CD14-positive monocyte (primary cell): ENCODE data around the gene ELOVL6. TPM values are rescaled to one million over a fixed set of nuclear protein-coding genes. Genes with fewer than 3 reads are reported as not detected.

ENCODE experiments used
- DNase-seq, 3 donors: peaks; one replicate each; pipeline ENCODE4 v3.0.0-alpha.2; 2011 to 2022
- H2AFZ ChIP-seq: 2 replicates; pipeline ENCODE4 v1.6.0; 2012; ENCODE audit warnings: mild to moderate bottlenecking, low read depth, low read length, inconsistent platforms; ENCODE audit not compliant: insufficient read depth, poor library complexity, severe bottlenecking
- H3K27ac ChIP-seq, 2 donors: 1 replicate in 1 of 2; 2 replicates in 1 of 2; pipeline ENCODE4 v1.5.1; 2012 to 2013; ENCODE audit warnings: low read length in 2 of 2, control low read depth in 1 of 2, inconsistent platforms in 1 of 2, low read depth in 1 of 2, mild to moderate bottlenecking in 1 of 2
- H3K27me3 ChIP-seq, 2 donors: one replicate each; pipeline versions ENCODE4 v1.6.0 to v1.6.1; 2011 to 2013; ENCODE audit warnings: low read length in 2 of 2; ENCODE audit not compliant: control insufficient read depth in 2 of 2, insufficient read depth in 2 of 2
- H3K36me3 ChIP-seq, 2 donors: replicated peaks in 1 of 2; 1 replicate in 1 of 2; 2 replicates in 1 of 2; pipeline versions ENCODE4 v1.5.1 to v1.6.1; 2012 to 2013; ENCODE audit warnings: low read length in 2 of 2, control low read depth in 1 of 2, inconsistent platforms in 1 of 2, mild to moderate bottlenecking in 1 of 2; ENCODE audit not compliant: insufficient read depth in 2 of 2, control insufficient read depth in 1 of 2
- H3K4me1 ChIP-seq, 2 donors: 1 replicate in 1 of 2; 2 replicates in 1 of 2; pipeline versions ENCODE4 v1.5.1 to v1.6.1; 2012 to 2013; ENCODE audit warnings: low read length in 2 of 2, control low read depth in 1 of 2, inconsistent platforms in 1 of 2, mild to moderate bottlenecking in 1 of 2, moderate library complexity in 1 of 2; ENCODE audit not compliant: insufficient read depth in 2 of 2, control insufficient read depth in 1 of 2
- H3K4me2 ChIP-seq: replicated peaks from 2 replicates; pipeline ENCODE3; 2012; ENCODE audit warnings: low read length, moderate library complexity, mild to moderate bottlenecking; ENCODE audit not compliant: poor library complexity, severe bottlenecking; ENCODE audit errors: extremely low read depth
- H3K4me3 ChIP-seq, 3 experiments: fragments of 200-600 bp in 1 of 3; sonication (generic) in 1 of 3; replicated peaks in 1 of 3; 1 replicate in 2 of 3; 2 replicates in 1 of 3; pipeline ENCODE4 v1.5.1; 2011 to 2013; ENCODE audit warnings: low read length in 3 of 3, mild to moderate bottlenecking in 3 of 3, control low read depth in 2 of 3, low read depth in 2 of 3, inconsistent platforms in 1 of 3, moderate library complexity in 1 of 3
- H3K79me2 ChIP-seq: 2 replicates; pipeline ENCODE4 v1.6.0; 2012; ENCODE audit warnings: mild to moderate bottlenecking, control low read depth, inconsistent platforms, low read length, moderate library complexity; ENCODE audit not compliant: insufficient read depth
- H3K9ac ChIP-seq: 2 replicates; pipeline ENCODE4 v1.6.0; 2017; ENCODE audit warnings: low read length, mild to moderate bottlenecking; ENCODE audit not compliant: insufficient read depth, poor library complexity, severe bottlenecking
- H3K9me3 ChIP-seq, 2 donors: replicated peaks in 1 of 2; 1 replicate in 1 of 2; 2 replicates in 1 of 2; pipeline versions ENCODE4 v1.5.1 to v1.6.1; 2012 to 2013; ENCODE audit warnings: low read length in 2 of 2, control low read depth in 1 of 2; ENCODE audit not compliant: control insufficient read depth in 1 of 2, insufficient read depth in 1 of 2
- H4K20me1 ChIP-seq: 2 replicates; pipeline ENCODE4 v1.6.0; 2012; ENCODE audit warnings: mild to moderate bottlenecking, low read length, control low read depth, moderate library complexity; ENCODE audit not compliant: insufficient read depth
- H3K27ac Mint-ChIP-seq, 7 donors: one replicate each; pipeline ENCODE4 v1.8.0; 2020; ENCODE audit warnings: mild to moderate bottlenecking in 7 of 7, mixed read lengths in 7 of 7, moderate library complexity in 6 of 7, inconsistent platforms in 2 of 7
- H3K27me3 Mint-ChIP-seq, 3 donors: one replicate each; pipeline ENCODE4 v1.8.0; 2021 to 2022; ENCODE audit warnings: low read depth in 3 of 3, mild to moderate bottlenecking in 3 of 3, mixed read lengths in 3 of 3, moderate library complexity in 3 of 3, inconsistent platforms in 1 of 3
- H3K36me3 Mint-ChIP-seq, 2 donors: one replicate each; pipeline ENCODE4 v1.8.0; 2020; ENCODE audit warnings: mixed read lengths in 2 of 2, inconsistent platforms in 1 of 2, mild to moderate bottlenecking in 1 of 2
- H3K4me1 Mint-ChIP-seq: one replicate; pipeline ENCODE4 v1.8.0; 2020; ENCODE audit warnings: mild to moderate bottlenecking, mixed read lengths
- H3K4me3 Mint-ChIP-seq, 2 donors: one replicate each; pipeline ENCODE4 v1.8.0; 2020; ENCODE audit warnings: mild to moderate bottlenecking in 2 of 2, mixed read lengths in 2 of 2, moderate library complexity in 1 of 2
- H3K9me3 Mint-ChIP-seq, 7 donors: one replicate each; pipeline ENCODE4 v1.8.0; 2020 to 2022; ENCODE audit warnings: mixed read lengths in 7 of 7, mild to moderate bottlenecking in 6 of 7, moderate library complexity in 6 of 7, inconsistent platforms in 2 of 7
- WGBS: methylation state at CpG from one replicate; pipeline ENCODE4 v1.1.5; 2013; ENCODE audit warnings: missing lambda C conversion rate; ENCODE audit not compliant: insufficient coverage; 5-methylcytosine and 5-hydroxymethylcytosine counted together
- intact Hi-C, 2 donors: fragments of 100-400 bp; cut with micrococcal nuclease; formaldehyde crosslinking; loops; one replicate each; pipeline versions ENCODE4 v1.15.0 to v1.15.1; 2023
- polyA plus RNA-seq, 3 donors: library from polyadenylated mRNA; depleted of rRNA in 1 of 3; unstranded in 2 of 3; stranded (reverse) in 1 of 3; fragments of 300-500 nt in 2 of 3; fragments of >200 nt in 1 of 3; fragmentation: Illumina TruSeq in 2 of 3; gene quantifications; 1 replicate in 2 of 3; 2 replicates in 1 of 3; pipeline ENCODE4 v1.2.3, GENCODE V29; 2012 to 2021
- TF ChIP-seq, protein P1 (sequence below): fragments of 200-600 bp; IDR thresholded peaks from one replicate; pipeline ENCODE4 v1.8.0; 2022; ENCODE audit warnings: antibody characterized with exemption, mild to moderate bottlenecking

The ELOVL6 gene
- polyA plus RNA-seq, 3 donors, result 0.11 to 0.19 TPM; not detected in 1

DNA sequence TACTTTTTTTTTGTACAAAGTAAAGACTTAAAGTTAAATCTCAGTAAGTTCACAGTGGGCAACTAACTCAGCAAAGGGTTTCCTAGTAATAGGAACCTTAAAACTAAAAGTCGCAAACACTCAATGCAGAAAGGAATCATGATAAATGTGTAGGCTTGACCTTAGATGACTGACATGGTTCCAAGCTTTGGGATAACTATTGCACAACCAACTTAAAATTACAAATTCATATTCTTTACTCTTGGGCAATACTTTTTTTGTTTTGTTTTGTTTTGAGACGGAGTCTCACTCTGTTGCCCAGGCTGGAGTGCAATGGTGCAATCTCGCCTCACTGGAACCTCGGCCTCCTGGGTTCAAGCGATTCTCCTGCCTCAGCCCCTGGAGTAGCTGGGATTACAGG lies 8.2 kb downstream of the ELOVL6 start:
- no peaks in the 10 kb centered on the region for H4K20me1 ChIP-seq
- Mint-ChIP-seq H3K27me3 (peaks cover 1 to 4% (median 3%) of the 10 kb centered on the region in 3 donors), H3K27ac (no peak overlapping the region), H3K36me3 (no peaks in the 10 kb centered on the region), H3K4me3 (no peak overlapping the region), H3K4me1 (peaks cover 5% of the 10 kb centered on the region), H3K9me3 (peaks cover 0 to 2% (median 0%) of the 10 kb centered on the region in 7 donors)
- H3K4me2 ChIP-seq, result no peak overlapping the region
- no peak overlapping the region for H3K27ac ChIP-seq
- no peak overlapping the region for H3K9ac ChIP-seq
- no peak overlapping the region for H3K4me3 ChIP-seq
- no peaks in the 10 kb centered on the region for H3K4me1 ChIP-seq
- H2AFZ ChIP-seq, result no peak overlapping the region
- DNase-seq, result no peak
- intact Hi-C loops, result loop anchor here in 1 of 2 donors (10.0 kb wide), 1 partner anchor 135 kb away; no protein-coding TSS in a partner anchor
- WGBS, result 40% methylated on average over 3 of the region's 5 CpGs
- no peaks in the 10 kb centered on the region for H3K9me3 ChIP-seq
- no peaks in the 10 kb centered on the region for H3K27me3 ChIP-seq
- H3K36me3 ChIP-seq, result no peaks in the 10 kb centered on the region
- TF ChIP-seq, protein P1, sequence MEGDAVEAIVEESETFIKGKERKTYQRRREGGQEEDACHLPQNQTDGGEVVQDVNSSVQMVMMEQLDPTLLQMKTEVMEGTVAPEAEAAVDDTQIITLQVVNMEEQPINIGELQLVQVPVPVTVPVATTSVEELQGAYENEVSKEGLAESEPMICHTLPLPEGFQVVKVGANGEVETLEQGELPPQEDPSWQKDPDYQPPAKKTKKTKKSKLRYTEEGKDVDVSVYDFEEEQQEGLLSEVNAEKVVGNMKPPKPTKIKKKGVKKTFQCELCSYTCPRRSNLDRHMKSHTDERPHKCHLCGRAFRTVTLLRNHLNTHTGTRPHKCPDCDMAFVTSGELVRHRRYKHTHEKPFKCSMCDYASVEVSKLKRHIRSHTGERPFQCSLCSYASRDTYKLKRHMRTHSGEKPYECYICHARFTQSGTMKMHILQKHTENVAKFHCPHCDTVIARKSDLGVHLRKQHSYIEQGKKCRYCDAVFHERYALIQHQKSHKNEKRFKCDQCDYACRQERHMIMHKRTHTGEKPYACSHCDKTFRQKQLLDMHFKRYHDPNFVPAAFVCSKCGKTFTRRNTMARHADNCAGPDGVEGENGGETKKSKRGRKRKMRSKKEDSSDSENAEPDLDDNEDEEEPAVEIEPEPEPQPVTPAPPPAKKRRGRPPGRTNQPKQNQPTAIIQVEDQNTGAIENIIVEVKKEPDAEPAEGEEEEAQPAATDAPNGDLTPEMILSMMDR, result no peak
- H3K79me2 ChIP-seq, result no peaks in the 10 kb centered on the region

DNA sequence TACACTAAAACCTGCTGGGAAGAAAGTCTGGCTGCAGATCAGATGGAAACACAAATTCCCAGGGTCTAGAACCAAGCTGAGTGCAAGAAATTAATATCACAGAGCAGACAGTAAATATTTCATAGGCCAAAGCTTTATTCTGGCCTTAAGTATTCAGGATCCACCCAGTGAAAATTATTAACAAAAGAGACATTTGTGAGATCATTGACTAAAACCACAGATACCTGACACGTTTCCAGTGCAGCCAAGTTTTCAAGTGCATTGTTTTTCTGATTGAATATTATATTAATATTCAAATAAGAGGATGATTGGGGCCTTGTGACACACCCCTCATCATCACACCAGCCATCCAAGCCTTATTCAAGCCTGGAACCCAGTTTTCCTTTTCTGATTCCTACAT lies 10.3 kb downstream of the ELOVL6 start:
- no peak for DNase-seq
- H3K4me1 Mint-ChIP-seq, result peaks cover 4% of the 10 kb centered on the region
- no peak overlapping the region for H3K27ac Mint-ChIP-seq
- H3K4me2 ChIP-seq, result no peak overlapping the region
- no peaks in the 10 kb centered on the region for H3K36me3 Mint-ChIP-seq
- H3K27ac ChIP-seq, result no peak overlapping the region
- H2AFZ ChIP-seq, result no peak overlapping the region
- intact Hi-C loops, result no loop called here
- no peak overlapping the region for H3K4me3 Mint-ChIP-seq
- WGBS, result no CpG with 5 or more reads among the region's 1 CpG
- TF ChIP-seq, protein P1, result no peak
- no peaks in the 10 kb centered on the region for H3K36me3 ChIP-seq
- no peaks in the 10 kb centered on the region for H3K4me1 ChIP-seq
- H3K27me3 ChIP-seq, result no peaks in the 10 kb centered on the region
- H3K27me3 Mint-ChIP-seq, result peaks cover 0 to 3% (median 3%) of the 10 kb centered on the region in 3 donors
- H4K20me1 ChIP-seq, result no peaks in the 10 kb centered on the region
- H3K9me3 Mint-ChIP-seq, result peaks cover 0 to 2% (median 0%) of the 10 kb centered on the region in 7 donors
- no peak overlapping the region for H3K4me3 ChIP-seq
- H3K9me3 ChIP-seq, result no peaks in the 10 kb centered on the region
- H3K79me2 ChIP-seq, result no peaks in the 10 kb centered on the region
- H3K9ac ChIP-seq, result no peak overlapping the region
